Upper lobe of left lung (tissue), 6 donors: ENCODE measurements around the gene TMEM187. TPM values are rescaled to one million over a fixed set of nuclear protein-coding genes. Genes with fewer than 3 reads are reported as not detected.

Source experiments
- ATAC-seq, 2 donors: fragments of 200-7000 bp; cut with Tn5 transposase; one replicate each; pipeline ENCODE4 v1.9.1; 2022; ENCODE audit warnings: mild to moderate bottlenecking in 2 of 2, moderate library complexity in 2 of 2; ENCODE audit not compliant: low FRiP score in 2 of 2
- DNase-seq, 2 donors: peaks; one replicate each; pipeline ENCODE4 v3.0.0-alpha.2; 2019 to 2020
- H3K27ac ChIP-seq, 4 donors: fragments of 200-600 bp; sonication (generic); one replicate each; pipeline ENCODE4 v1.5.1; 2016 to 2019
- H3K27me3 ChIP-seq, 4 donors: fragments of 200-600 bp; sonication (generic); one replicate each; pipeline ENCODE4 v1.5.1; 2017 to 2019
- H3K36me3 ChIP-seq, 4 donors: fragments of 200-600 bp; sonication (generic); one replicate each; pipeline ENCODE4 v1.5.1; 2016 to 2019
- H3K4me1 ChIP-seq, 4 donors: fragments of 200-600 bp; sonication (generic); one replicate each; pipeline ENCODE4 v1.5.1; 2018 to 2019
- H3K4me3 ChIP-seq, 4 donors: fragments of 200-600 bp; sonication (generic); one replicate each; pipeline ENCODE4 v1.5.1; 2017 to 2019; ENCODE audit warnings: mild to moderate bottlenecking in 2 of 4, moderate library complexity in 1 of 4
- H3K9me3 ChIP-seq, 4 donors: fragments of 200-600 bp; sonication (generic); one replicate each; pipeline ENCODE4 v1.5.1; 2018 to 2019
- CTCF ChIP-seq, 6 experiments: fragments of 450-650 bp in 4 of 6; fragments of 200-600 bp in 2 of 6; sonication (generic) in 2 of 6; IDR thresholded peaks; one replicate each; pipeline ENCODE4 v1.5.1; 2016 to 2019; ENCODE audit warnings: antibody characterized with exemption in 6 of 6
- EP300 ChIP-seq, 4 donors: sonication (generic); formaldehyde crosslinking; IDR thresholded peaks; one replicate each; pipeline ENCODE4 v1.5.1; 2017; ENCODE audit warnings: antibody characterized with exemption in 4 of 4, control low read depth in 2 of 4
- POLR2A ChIP-seq, 4 donors: fragments of 450-650 bp; IDR thresholded peaks; one replicate each; pipeline ENCODE4 v1.5.1; 2016 to 2017; ENCODE audit warnings: antibody characterized with exemption in 4 of 4, mild to moderate bottlenecking in 2 of 4
- POLR2AphosphoS5 ChIP-seq, 2 donors: sonication (generic); formaldehyde crosslinking; IDR thresholded peaks; one replicate each; pipeline ENCODE4 v1.5.1; 2017; ENCODE audit warnings: antibody characterized with exemption in 2 of 2
- WGBS, 2 donors: methylation state at CpG; one replicate each; pipeline ENCODE4 v1.1.5; 2017 to 2018; 5-methylcytosine and 5-hydroxymethylcytosine counted together
- small RNA-seq, 4 donors: library from RNA; depleted of rRNA; stranded (forward); fragments of <200 nt; gene quantifications; one replicate each; pipeline ENCODE3, GENCODE V24; 2016
- total RNA-seq, 6 donors: library from RNA; depleted of rRNA in 4 of 6; stranded (reverse); fragments of >200 nt in 4 of 6; gene quantifications; one replicate each; pipeline versions ENCODE4 v1.1.0 to v1.2.1, GENCODE V29; 2016 to 2021
- donor health status: DM: no; HTN: no; CAD: no; lungs with moderate emphysema.
- donor health status: DM: no; HTN: yes; CAD: no; lungs with severe emphysema.

The TMEM187 gene
- total RNA-seq, 6 donors from 2014 or later, result 2.1 to 17.7 (median 5.0) TPM

DNA sequence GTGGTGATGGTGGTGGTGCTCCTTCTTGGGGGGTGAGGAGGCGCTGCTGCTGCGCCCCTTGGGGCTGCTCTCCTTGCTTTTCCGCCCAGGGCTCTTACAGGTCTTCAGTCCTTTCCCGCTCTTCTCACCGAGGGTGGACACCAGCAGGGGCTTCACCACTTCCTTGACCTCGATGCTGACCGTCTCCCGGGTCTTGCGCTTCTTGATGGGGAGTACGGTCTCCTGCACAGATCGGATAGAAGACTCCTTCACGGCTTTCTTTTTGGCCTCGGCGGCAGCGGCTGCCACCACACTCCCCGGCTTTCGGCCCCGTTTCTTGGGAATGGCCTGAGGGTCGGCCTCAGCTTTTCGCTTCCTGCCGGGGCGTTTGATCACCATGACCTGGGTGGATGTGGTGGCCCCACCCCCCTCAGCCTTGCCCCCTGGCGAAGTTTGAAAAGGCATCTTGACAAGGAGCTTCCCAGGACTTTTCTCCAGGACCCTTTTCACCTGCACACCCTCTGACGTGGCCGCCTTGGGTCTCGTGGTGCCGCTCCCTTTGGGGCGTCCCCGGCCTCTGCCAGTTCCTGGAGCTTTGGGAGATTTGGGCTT is 58.3 kb downstream of the TMEM187 start:
- WGBS, 2 donors, result 85 to 96% methylated on average over 17 to 29 of the region's 29 CpGs
- Histone ChIP-seq H3K9me3 (no peaks in the 10 kb centered on the region), H3K27ac (no peak overlapping the region), H3K4me1 (no peaks in the 10 kb centered on the region), H3K27me3 (no peaks in the 10 kb centered on the region), H3K36me3 (peaks cover 0 to 54% (median 21%) of the 10 kb centered on the region in 4 donors), H3K4me3 (no peak overlapping the region)
- ATAC-seq (no peak), DNase-seq (no peak)
- TF ChIP-seq POLR2AphosphoS5 (IDR thresholded peaks at IDR 0.05), result no peak
- no peak for TF ChIP-seq EP300 (IDR thresholded peaks at IDR 0.05)
- no peak for TF ChIP-seq POLR2A (IDR thresholded peaks at IDR 0.05)
- TF ChIP-seq CTCF (IDR thresholded peaks at IDR 0.05), result no peak

GRCh38 chrX:154032160-154032559 is 59.6 kb downstream of the TMEM187 start:
- H3K4me1 ChIP-seq, result no peaks in the 10 kb centered on the region
- no peak overlapping the region for H3K27ac ChIP-seq
- WGBS, 2 donors, result 83 to 89% methylated on average over 3 to 11 of the region's 11 CpGs
- no peaks in the 10 kb centered on the region for H3K9me3 ChIP-seq
- DNase-seq (no peak), ATAC-seq (no peak)
- H3K4me3 ChIP-seq, result no peak overlapping the region
- H3K36me3 ChIP-seq, result peaks cover 0 to 48% (median 21%) of the 10 kb centered on the region in 4 donors
- TF ChIP-seq CTCF (IDR thresholded peaks at IDR 0.05) (no peak), POLR2A (IDR thresholded peaks at IDR 0.05) (no peak), POLR2AphosphoS5 (IDR thresholded peaks at IDR 0.05) (no peak), EP300 (IDR thresholded peaks at IDR 0.05) (no peak)
- no peaks in the 10 kb centered on the region for H3K27me3 ChIP-seq

- WGBS, 2 donors, result 40 to 89% methylated on average over 1 to 8 of the region's 9 CpGs
- Histone ChIP-seq H3K36me3 (peaks cover 0 to 43% (median 21%) of the 10 kb centered on the region in 4 donors), H3K4me3 (no peak overlapping the region), H3K27ac (no peak overlapping the region), H3K9me3 (no peaks in the 10 kb centered on the region), H3K4me1 (no peaks in the 10 kb centered on the region), H3K27me3 (no peaks in the 10 kb centered on the region)
- TF ChIP-seq EP300 (IDR thresholded peaks at IDR 0.05), result no peak
- TF ChIP-seq CTCF (IDR thresholded peaks at IDR 0.05), result no peak
- no peak for TF ChIP-seq POLR2AphosphoS5 (IDR thresholded peaks at IDR 0.05)
- no peak for TF ChIP-seq POLR2A (IDR thresholded peaks at IDR 0.05)
- no peak for DNase-seq
- ATAC-seq, result no peak
Observed at GRCh38 chrX:154032653-154033052, 60.1 kb downstream of the TMEM187 start.

Small RNA genes lying within 50 kb of the gene (small RNA-seq; reads per million reads assigned to genes)
- gene MIR3202-1, result 0 to 0.43 (median 0.20) reads per million in 4 donors

Other genes starting within 250 kb of the TMEM187 start
- 100 to 1,000 TPM; 110 to 236 (median 132) TPM for gene BCAP31, start 248.4 kb upstream of the TMEM187 start, total RNA-seq
- 10 to 100 TPM in 5 of 6 donors, 1 to 10 TPM in 1; 9.8 to 28.1 (median 17.9) TPM for gene ABCD1, start 247.9 kb upstream of the TMEM187 start, total RNA-seq
- gene PLXNB3, start 208.5 kb upstream of the TMEM187 start, total RNA-seq, result 10 to 100 TPM in 1 of 6 donors, 1 to 10 TPM in 5; 1.3 to 21.0 (median 2.9) TPM
- under 1 TPM in 4 of 6 donors, not detected in 2; 0.20 to 0.44 (median 0.23) TPM for gene SRPK3, start 191.7 kb upstream of the TMEM187 start, total RNA-seq
- gene IDH3G, start 178.4 kb upstream of the TMEM187 start, total RNA-seq, result 10 to 100 TPM; 43.5 to 98.5 (median 57.4) TPM
- gene SSR4, start 178.1 kb upstream of the TMEM187 start, total RNA-seq, result 100 to 1,000 TPM in 4 of 6 donors, 10 to 100 TPM in 2; 70.2 to 328 (median 172) TPM
- gene PDZD4, start 142.2 kb upstream of the TMEM187 start, total RNA-seq, result 1 to 10 TPM; 1.6 to 8.9 (median 6.3) TPM
- gene L1CAM, start 86.6 kb upstream of the TMEM187 start, total RNA-seq, result 10 to 100 TPM in 1 of 6 donors, 1 to 10 TPM in 2, under 1 TPM in 2, not detected in 1; 0.52 to 10.0 (median 1.1) TPM
- 1 to 10 TPM in 3 of 6 donors, not detected in 3; 1.2 to 2.8 (median 1.4) TPM for gene AVPR2, start 68.1 kb upstream of the TMEM187 start, total RNA-seq
- gene ARHGAP4, start 46.5 kb upstream of the TMEM187 start, total RNA-seq, result 100 to 1,000 TPM in 2 of 6 donors, 10 to 100 TPM in 4; 33.4 to 353 (median 82.6) TPM
- gene NAA10, start 37.7 kb upstream of the TMEM187 start, total RNA-seq, result 100 to 1,000 TPM in 2 of 6 donors, 10 to 100 TPM in 4; 30.7 to 116 (median 76.2) TPM
- 10 to 100 TPM; 32.8 to 81.7 (median 54.5) TPM for gene RENBP, start 28.1 kb upstream of the TMEM187 start, total RNA-seq
- gene HCFC1, start 936 bp upstream of the TMEM187 start, total RNA-seq, result 10 to 100 TPM; 40.8 to 78.9 (median 52.2) TPM
- 100 to 1,000 TPM in 4 of 6 donors, 10 to 100 TPM in 2; 49.4 to 236 (median 125) TPM for gene IRAK1, start 47.1 kb downstream of the TMEM187 start, total RNA-seq
- 100 to 1,000 TPM in 1 of 6 donors, 10 to 100 TPM in 5; 43.3 to 110 (median 59.3) TPM for gene MECP2, start 125.0 kb downstream of the TMEM187 start, total RNA-seq
- not detected for gene OPN1LW, start 171.5 kb downstream of the TMEM187 start, total RNA-seq
- gene OPN1MW, start 209.8 kb downstream of the TMEM187 start, total RNA-seq, result not detected
- not detected for gene OPN1MW2, start 247.0 kb downstream of the TMEM187 start, total RNA-seq